Activated CD8-positive, alpha-beta memory T cell treated with anti-CD3 and anti-CD28 coated beads, Interleukin-2, amount 50 U/mL, for 4 hours (primary cell): ENCODE data around the gene RBFOX2.
"Not testable (repeated sequence)": the region's sequence is repeated elsewhere in the genome, so short reads cannot be mapped to it uniquely, and the experiment has no call there.

ENCODE experiments used
- DNase-seq: peaks from one replicate; pipeline ENCODE4 v3.0.0-alpha.2; 2020

RBFOX2 gene

GRCh38 chr22:36039125-36039524 lies 10.5 kb upstream of the RBFOX2 start:
- DNase-seq = no peak

GRCh38 chr22:36037102-36037758 lies 8.6 kb upstream of the RBFOX2 start:
- DNase-seq = no peak

GRCh38 chr22:36036167-36036624 lies 7.6 kb upstream of the RBFOX2 start:
- no peak for DNase-seq

GRCh38 chr22:36032611-36033010 lies 4.0 kb upstream of the RBFOX2 start:
- DNase-seq = no peak

GRCh38 chr22:36029406-36029755 lies 757 bp upstream of the RBFOX2 start:
- DNase-seq = no peak

GRCh38 chr22:36027935-36028645 lies 534 bp downstream of the RBFOX2 start:
- no peak for DNase-seq

GRCh38 chr22:36027579-36027934 lies 1.1 kb downstream of the RBFOX2 start:
- DNase-seq = no peak

- DNase-seq = no peak
These were observed 1.9 kb downstream of the RBFOX2 start for GRCh38 chr22:36026741-36027140.

GRCh38 chr22:36022697-36023096 lies 5.9 kb downstream of the RBFOX2 start:
- DNase-seq = no peak

GRCh38 chr22:36022162-36022561 lies 6.5 kb downstream of the RBFOX2 start:
- DNase-seq = no peak

GRCh38 chr22:36021606-36022153 lies 6.9 kb downstream of the RBFOX2 start:
- no peak for DNase-seq

GRCh38 chr22:36020865-36021264 lies 7.8 kb downstream of the RBFOX2 start:
- not testable (repeated sequence) for DNase-seq

GRCh38 chr22:36017651-36018091 lies 11.0 kb downstream of the RBFOX2 start:
- DNase-seq = no peak

- DNase-seq = no peak
These were observed 11.9 kb downstream of the RBFOX2 start for GRCh38 chr22:36016684-36017083.

- DNase-seq = no peak
These were observed 12.7 kb downstream of the RBFOX2 start for GRCh38 chr22:36015811-36016529.

GRCh38 chr22:36015155-36015810 lies 13.3 kb downstream of the RBFOX2 start:
- no peak for DNase-seq

GRCh38 chr22:36014546-36015074 lies 14.0 kb downstream of the RBFOX2 start:
- no peak for DNase-seq

- no peak for DNase-seq
These were observed 16.3 kb downstream of the RBFOX2 start for GRCh38 chr22:36012332-36012731.

- DNase-seq = no peak
These were observed 17.7 kb downstream of the RBFOX2 start for GRCh38 chr22:36010882-36011281.

- no peak for DNase-seq
These were observed 18.5 kb downstream of the RBFOX2 start for GRCh38 chr22:36010090-36010489.

- no peak for DNase-seq
These were observed 19.5 kb downstream of the RBFOX2 start for GRCh38 chr22:36009085-36009484.

- no peak for DNase-seq
These were observed 20.1 kb downstream of the RBFOX2 start for GRCh38 chr22:36008565-36008964.

- no peak for DNase-seq
These were observed 20.5 kb downstream of the RBFOX2 start for GRCh38 chr22:36008131-36008530.
